K562 (cell line): Measurements from ENCODE around the gene LYPD6B. TPM values are rescaled to one million over a fixed set of nuclear protein-coding genes. Genes with fewer than 3 reads are reported as not detected.

ENCODE experiments used
- ATAC-seq: fragments of 200-7000 bp; cut with Tn5 transposase; 3 replicates; pipeline ENCODE4 v1.9.1; 2020; ENCODE audit warnings: moderate library complexity
- BruUV-seq: library from RNA; stranded (reverse); fragments of 400-500 nt; replicated peaks from 2 replicates; lab custom pipeline; 2021; lab: Mats Ljungman, UMichigan
- CTCF ChIA-PET: fragments of 300-600 bp; formaldehyde crosslinking; extraction: SDS; loops from one replicate; lab custom pipeline; 2021; ENCODE audit warnings: low intra/inter-chr PET ratio; lab: Yijun Ruan, JAX
- POLR2A ChIA-PET: fragments of 300-600, 350-650 bp; sonication (Branson Sonifier 250); formaldehyde crosslinking; extraction: SDS; loops from one replicate; lab custom pipeline; 2021; ENCODE audit warnings: antibody characterized with exemption, inconsistent platforms; lab: Yijun Ruan, JAX
- DNase-seq, 4 experiments: peaks; one replicate each; pipeline versions ENCODE4 v3.0.0 to v3.0.0-alpha.2; 2011 to 2018; ENCODE audit warnings: low spot score in 3 of 4, mixed read lengths in 3 of 4; ENCODE audit errors: extremely low read depth in 1 of 4
- FAIRE-seq: peaks from 2 replicates; lab custom pipeline; 2011; peaks lifted over from hg19 to GRCh38; lab: Jason Lieb, UNC
- H2AFZ ChIP-seq: 2 replicates; pipeline ENCODE4 v1.6.0; 2011; ENCODE audit warnings: low read depth, low read length, control low read depth, inconsistent platforms
- H3K27ac ChIP-seq: fragments of 200-600 bp; 3 replicates; pipeline ENCODE4 v1.8.0; 2011; ENCODE audit warnings: low read depth, mild to moderate bottlenecking, control low read depth, inconsistent platforms, low read length, moderate library complexity, mixed read lengths; ENCODE audit errors: extremely low read depth
- H3K27me3 ChIP-seq, 2 experiments: fragments of 300-600 bp in 1 of 2; 2 replicates in 1 of 2; 3 replicates in 1 of 2; pipeline versions ENCODE4 v1.6.0 to v1.8.0; 2011; ENCODE audit warnings: inconsistent platforms in 2 of 2, low read length in 2 of 2, mild to moderate bottlenecking in 1 of 2, mixed read lengths in 1 of 2, moderate library complexity in 1 of 2; ENCODE audit not compliant: control insufficient read depth in 2 of 2, insufficient read depth in 2 of 2
- H3K36me3 ChIP-seq: fragments of 300-600 bp; 3 replicates; pipeline ENCODE4 v1.8.0; 2011; ENCODE audit warnings: mild to moderate bottlenecking, low read length, inconsistent platforms; ENCODE audit not compliant: control insufficient read depth, insufficient read depth
- H3K4me1 ChIP-seq, 2 experiments: fragments of 200-600 bp in 1 of 2; replicated peaks in 1 of 2; 2 replicates in 1 of 2; 3 replicates in 1 of 2; pipeline versions ENCODE4 v1.5.1 to v1.8.0; 2011; ENCODE audit warnings: inconsistent platforms in 2 of 2, low read length in 2 of 2, mild to moderate bottlenecking in 1 of 2, mixed read lengths in 1 of 2, moderate library complexity in 1 of 2; ENCODE audit not compliant: control insufficient read depth in 2 of 2, insufficient read depth in 2 of 2
- H3K4me2 ChIP-seq: 2 replicates; pipeline ENCODE4 v1.6.1; 2011; ENCODE audit warnings: low read length, control low read depth, inconsistent platforms, mixed read lengths; ENCODE audit not compliant: insufficient read depth
- H3K4me3 ChIP-seq: fragments of 200-600 bp; sonication (generic), shearing (Covaris generic); 2 replicates; pipeline ENCODE4 v1.5.1; 2016; ENCODE audit warnings: control low read depth, inconsistent platforms
- H3K79me2 ChIP-seq: fragments of 200-600 bp; 3 replicates; pipeline ENCODE4 v1.8.0; 2011; ENCODE audit warnings: low read length, inconsistent platforms; ENCODE audit not compliant: control insufficient read depth, insufficient read depth
- H3K9ac ChIP-seq, 2 experiments: 2 replicates each; pipeline versions ENCODE4 v1.6.0 to v1.6.1; 2011; ENCODE audit warnings: low read depth in 2 of 2, low read length in 2 of 2, control low read depth in 1 of 2, inconsistent platforms in 1 of 2, mild to moderate bottlenecking in 1 of 2, mixed read lengths in 1 of 2; ENCODE audit not compliant: insufficient read depth in 1 of 2
- H3K9me1 ChIP-seq: one replicate; pipeline ENCODE4 v1.6.0; 2011; ENCODE audit warnings: inconsistent platforms, mild to moderate bottlenecking, low read length, moderate library complexity; ENCODE audit not compliant: control insufficient read depth, insufficient read depth
- H3K9me3 ChIP-seq: replicated peaks from 2 replicates; pipeline ENCODE4 v1.5.1; 2011; ENCODE audit warnings: low read depth, low read length, inconsistent platforms; ENCODE audit not compliant: control insufficient read depth, insufficient read depth
- H4K20me1 ChIP-seq: replicated peaks from 2 replicates; pipeline ENCODE4 v1.6.1; 2011; ENCODE audit warnings: low read length, inconsistent platforms, mixed read lengths; ENCODE audit not compliant: control insufficient read depth, insufficient read depth
- ERF ChIP-seq: fragments of 450-650 bp; formaldehyde crosslinking; IDR thresholded peaks from 2 replicates; pipeline ENCODE4 v1.4.0; 2020; ENCODE audit warnings: mild to moderate bottlenecking, mixed read lengths
- EZH2 ChIP-seq: IDR thresholded peaks from 2 replicates; pipeline ENCODE4 v1.6.1; 2012; ENCODE audit warnings: low read depth, mild to moderate bottlenecking, inconsistent platforms, low read length, borderline replicate concordance
- FOXM1 ChIP-seq, 2 experiments: fragments of 450-650 bp in 1 of 2; sonication (generic) in 1 of 2; formaldehyde crosslinking in 1 of 2; IDR thresholded peaks; 2 replicates each; pipeline versions ENCODE4 v1.6.1 to v1.9.0; 2017 to 2022; ENCODE audit warnings: low read depth in 2 of 2, mild to moderate bottlenecking in 2 of 2, missing genetic modification reagents in 1 of 2, moderate library complexity in 1 of 2
- MYNN ChIP-seq, 2 experiments: sonication (generic); formaldehyde crosslinking in 1 of 2; IDR thresholded peaks; 2 replicates each; pipeline versions ENCODE4 v1.5.0 to v1.6.1; 2016 to 2020; ENCODE audit warnings: antibody characterized with exemption in 1 of 2, missing genetic modification reagents in 1 of 2
- NR3C1 ChIP-seq: sonication (generic); formaldehyde crosslinking; IDR thresholded peaks from 2 replicates; pipeline ENCODE4 v1.8.1; 2022; ENCODE audit warnings: missing genetic modification reagents
- POLR3G ChIP-seq: IDR thresholded peaks from 2 replicates; pipeline ENCODE4 v1.6.1; 2011; ENCODE audit not compliant: insufficient read length, insufficient replicate concordance; ENCODE audit errors: extremely low read depth
- TEAD1 ChIP-seq, 2 experiments: fragments of 450-650 bp in 1 of 2; sonication (generic) in 1 of 2; formaldehyde crosslinking; IDR thresholded peaks; 2 replicates each; pipeline versions ENCODE4 v1.4.0 to v1.8.0; 2020 to 2022; ENCODE audit warnings: mild to moderate bottlenecking in 2 of 2, missing genetic modification reagents in 1 of 2
- ZBTB1 ChIP-seq: sonication (generic); formaldehyde crosslinking; IDR thresholded peaks from 2 replicates; pipeline ENCODE4 v1.8.1; 2023; ENCODE audit warnings: missing genetic modification reagents, low read depth, mild to moderate bottlenecking, borderline replicate concordance
- ZBTB49 ChIP-seq: sonication (generic); formaldehyde crosslinking; IDR thresholded peaks from 2 replicates; pipeline ENCODE4 v1.8.0; 2022; ENCODE audit warnings: missing genetic modification reagents, mild to moderate bottlenecking, borderline replicate concordance
- ZNF707 ChIP-seq: fragments of 250-450 bp; sonication (Bioruptor Pico); conservative IDR thresholded peaks from 2 replicates; pipeline ENCODE4 v1.8.0; 2022; ENCODE audit warnings: inconsistent platforms, mild to moderate bottlenecking, moderate library complexity
- in situ Hi-C: fragments of 300-500 bp; cut with MboI; formaldehyde crosslinking; loops from 4 replicates; pipeline ENCODE4 v1.15.0; 2018; ENCODE audit warnings: inconsistent platforms, mixed read lengths
- intact Hi-C: fragments of 100-400 bp; cut with micrococcal nuclease; formaldehyde crosslinking; loops from 2 replicates; pipeline ENCODE4 v1.14.2; 2022
- polyA plus RNA-seq, 8 experiments: library from polyadenylated mRNA; depleted of rRNA in 4 of 8; stranded (reverse) in 5 of 8; unstranded in 3 of 8; fragments of >200 nt; fragmentation: Nextera tagmentation in 2 of 8; fragmentation: Illumina TruSeq in 1 of 8; extraction: Ambion mirVana in 2 of 8; extraction: Trizol in 1 of 8; gene quantifications; 2 replicates each; pipeline versions ENCODE4 v1.2.1 to v1.2.3, GENCODE V29; 2011 to 2014; ENCODE audit warnings: inconsistent platforms in 1 of 8, missing spikeins in 1 of 8
- total RNA-seq, 7 experiments: library from RNA; depleted of rRNA in 6 of 7; stranded (reverse); fragments of >200 nt in 6 of 7; fragmentation: Illumina TruSeq in 2 of 7; extraction: Trizol in 2 of 7; gene quantifications; 2 replicates each; pipeline versions ENCODE4 v1.2.1 to v1.2.3, GENCODE V29; 2011 to 2021; ENCODE audit warnings: low replicate concordance in 1 of 7
- TF ChIP-seq, protein P1 (sequence below): sonication (generic); formaldehyde crosslinking; IDR thresholded peaks from 2 replicates; pipeline ENCODE4 v1.8.0; 2022; ENCODE audit warnings: missing genetic modification reagents, mild to moderate bottlenecking, moderate library complexity, borderline replicate concordance
- TF ChIP-seq, protein P2 (sequence below): fragments of 250-450 bp; sonication (Bioruptor Pico); IDR thresholded peaks from 2 replicates; pipeline ENCODE4 v1.8.0; 2021; ENCODE audit warnings: borderline replicate concordance, mild to moderate bottlenecking, moderate library complexity; ENCODE audit not compliant: poor library complexity, severe bottlenecking
- TF ChIP-seq, protein P3 (sequence below): sonication (generic); formaldehyde crosslinking; IDR thresholded peaks from 2 replicates; pipeline ENCODE4 v1.8.0; 2023; ENCODE audit warnings: mild to moderate bottlenecking, missing genetic modification reagents
- TF ChIP-seq, protein P4 (sequence below): sonication (generic); formaldehyde crosslinking; IDR thresholded peaks from 2 replicates; pipeline ENCODE4 v1.8.1; 2023; ENCODE audit warnings: mild to moderate bottlenecking, missing genetic modification reagents

LYPD6B gene
- total and polyA plus RNA-seq, 9 of the 15 experiments (the other 6 are each of a cell fraction or from before 2014, with no cell fraction given), result not detected

DNA sequence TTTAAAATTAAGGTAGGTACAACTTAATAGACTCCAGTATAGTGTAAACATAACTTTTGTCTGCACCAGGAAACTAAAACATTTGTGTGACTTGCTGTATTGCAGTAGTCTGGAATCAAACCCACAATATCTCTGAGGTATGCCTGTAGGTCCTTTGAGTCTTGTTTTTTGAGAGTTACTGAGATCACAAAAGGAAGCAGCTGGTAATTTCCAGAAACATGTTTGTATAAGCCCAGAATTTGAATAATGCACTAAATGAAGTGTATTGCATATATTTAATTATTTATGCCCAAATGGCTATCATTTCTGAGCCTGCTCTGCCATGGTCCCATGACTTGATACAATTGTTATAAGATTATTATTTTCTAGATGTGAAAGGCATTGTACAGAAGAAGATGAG is 148.6 kb downstream of the LYPD6B start:
- Histone ChIP-seq H3K4me2 (no peak overlapping the region), H3K4me3 (no peak overlapping the region), H3K36me3 (no peaks in the 10 kb centered on the region), H3K27me3 (no peaks in the 10 kb centered on the region), H4K20me1 (no peaks in the 10 kb centered on the region), H3K79me2 (no peaks in the 10 kb centered on the region), H3K9me1 (no peaks in the 10 kb centered on the region), H2AFZ (no peak overlapping the region), H3K27ac (no peak overlapping the region), H3K9me3 (no peaks in the 10 kb centered on the region), H3K4me1 (no peaks in the 10 kb centered on the region), H3K9ac (no peak overlapping the region)
- intact Hi-C loops (no loop called here), in situ Hi-C loops (no loop called here)
- BruUV-seq, result no TSS peak
- TF ChIP-seq FOXM1 (IDR thresholded peaks at IDR 0.05; ENCODE audit: low read depth) (no peak), FOXM1 (CRISPR knock-in tag; IDR thresholded peaks at IDR 0.05; ENCODE audit: low read depth) (no peak), ERF (CRISPR knock-in tag) (no peak), ZNF707 (CRISPR knock-in tag) (no peak), NR3C1 (CRISPR knock-in tag) (no peak), ZBTB49 (CRISPR knock-in tag) (no peak), TEAD1 (CRISPR knock-in tag; IDR thresholded peaks at IDR 0.05) (no peak), POLR3G (no peak), MYNN (IDR thresholded peaks at IDR 0.05) (no peak), MYNN (CRISPR knock-in tag; IDR thresholded peaks at IDR 0.05) (no peak), EZH2 (no peak), ZBTB1 (no peak)
- TF ChIP-seq, protein P1, sequence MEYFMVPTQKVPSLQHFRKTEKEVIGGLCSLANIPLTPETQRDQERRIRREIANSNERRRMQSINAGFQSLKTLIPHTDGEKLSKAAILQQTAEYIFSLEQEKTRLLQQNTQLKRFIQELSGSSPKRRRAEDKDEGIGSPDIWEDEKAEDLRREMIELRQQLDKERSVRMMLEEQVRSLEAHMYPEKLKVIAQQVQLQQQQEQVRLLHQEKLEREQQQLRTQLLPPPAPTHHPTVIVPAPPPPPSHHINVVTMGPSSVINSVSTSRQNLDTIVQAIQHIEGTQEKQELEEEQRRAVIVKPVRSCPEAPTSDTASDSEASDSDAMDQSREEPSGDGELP (CRISPR knock-in tag), result no peak
- TF ChIP-seq, protein P2, sequence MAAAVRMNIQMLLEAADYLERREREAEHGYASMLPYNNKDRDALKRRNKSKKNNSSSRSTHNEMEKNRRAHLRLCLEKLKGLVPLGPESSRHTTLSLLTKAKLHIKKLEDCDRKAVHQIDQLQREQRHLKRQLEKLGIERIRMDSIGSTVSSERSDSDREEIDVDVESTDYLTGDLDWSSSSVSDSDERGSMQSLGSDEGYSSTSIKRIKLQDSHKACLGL (CRISPR knock-in tag), result no peak
- TF ChIP-seq, protein P3, sequence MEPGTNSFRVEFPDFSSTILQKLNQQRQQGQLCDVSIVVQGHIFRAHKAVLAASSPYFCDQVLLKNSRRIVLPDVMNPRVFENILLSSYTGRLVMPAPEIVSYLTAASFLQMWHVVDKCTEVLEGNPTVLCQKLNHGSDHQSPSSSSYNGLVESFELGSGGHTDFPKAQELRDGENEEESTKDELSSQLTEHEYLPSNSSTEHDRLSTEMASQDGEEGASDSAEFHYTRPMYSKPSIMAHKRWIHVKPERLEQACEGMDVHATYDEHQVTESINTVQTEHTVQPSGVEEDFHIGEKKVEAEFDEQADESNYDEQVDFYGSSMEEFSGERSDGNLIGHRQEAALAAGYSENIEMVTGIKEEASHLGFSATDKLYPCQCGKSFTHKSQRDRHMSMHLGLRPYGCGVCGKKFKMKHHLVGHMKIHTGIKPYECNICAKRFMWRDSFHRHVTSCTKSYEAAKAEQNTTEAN, result no peak
- TF ChIP-seq, protein P4, sequence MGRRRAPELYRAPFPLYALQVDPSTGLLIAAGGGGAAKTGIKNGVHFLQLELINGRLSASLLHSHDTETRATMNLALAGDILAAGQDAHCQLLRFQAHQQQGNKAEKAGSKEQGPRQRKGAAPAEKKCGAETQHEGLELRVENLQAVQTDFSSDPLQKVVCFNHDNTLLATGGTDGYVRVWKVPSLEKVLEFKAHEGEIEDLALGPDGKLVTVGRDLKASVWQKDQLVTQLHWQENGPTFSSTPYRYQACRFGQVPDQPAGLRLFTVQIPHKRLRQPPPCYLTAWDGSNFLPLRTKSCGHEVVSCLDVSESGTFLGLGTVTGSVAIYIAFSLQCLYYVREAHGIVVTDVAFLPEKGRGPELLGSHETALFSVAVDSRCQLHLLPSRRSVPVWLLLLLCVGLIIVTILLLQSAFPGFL (CRISPR knock-in tag), result no peak
- ATAC-seq (no peak), FAIRE-seq (no peak), DNase-seq (no peak)
- ChIA-PET CTCF (no interaction called here), POLR2A (interaction anchor here (1.1 kb wide), 1 partner anchor 146 kb away, joined by 3 read pairs; no protein-coding TSS in a partner anchor)
